GM10248 (cell line): ENCODE data around the gene LIMA1.
A peak's percentile ranks its signal among the peaks of the same experiment; 100 is the strongest.

Source experiments
- CTCF ChIA-PET: fragments of 300-600 bp; sonication (Branson Sonifier 250); formaldehyde crosslinking; extraction: SDS; loops from one replicate; lab custom pipeline; 2021; ENCODE audit warnings: antibody characterized with exemption; lab: Yijun Ruan, JAX
- POLR2A ChIA-PET: fragments of 350-650 bp; sonication (Branson Sonifier 250); formaldehyde crosslinking; extraction: SDS; loops from one replicate; lab custom pipeline; 2020; ENCODE audit warnings: antibody characterized with exemption; lab: Yijun Ruan, JAX
- DNase-seq: peaks from one replicate; pipeline ENCODE4 v3.0.0; 2012; ENCODE audit errors: extremely low spot score
- TF ChIP-seq, protein P1 (sequence below): IDR thresholded peaks from 2 replicates; pipeline ENCODE4 v1.5.1; 2012; ENCODE audit warnings: mild to moderate bottlenecking, low read depth; ENCODE audit errors: extremely low read depth, missing control alignments, control extremely low read depth

Gene LIMA1

DNA sequence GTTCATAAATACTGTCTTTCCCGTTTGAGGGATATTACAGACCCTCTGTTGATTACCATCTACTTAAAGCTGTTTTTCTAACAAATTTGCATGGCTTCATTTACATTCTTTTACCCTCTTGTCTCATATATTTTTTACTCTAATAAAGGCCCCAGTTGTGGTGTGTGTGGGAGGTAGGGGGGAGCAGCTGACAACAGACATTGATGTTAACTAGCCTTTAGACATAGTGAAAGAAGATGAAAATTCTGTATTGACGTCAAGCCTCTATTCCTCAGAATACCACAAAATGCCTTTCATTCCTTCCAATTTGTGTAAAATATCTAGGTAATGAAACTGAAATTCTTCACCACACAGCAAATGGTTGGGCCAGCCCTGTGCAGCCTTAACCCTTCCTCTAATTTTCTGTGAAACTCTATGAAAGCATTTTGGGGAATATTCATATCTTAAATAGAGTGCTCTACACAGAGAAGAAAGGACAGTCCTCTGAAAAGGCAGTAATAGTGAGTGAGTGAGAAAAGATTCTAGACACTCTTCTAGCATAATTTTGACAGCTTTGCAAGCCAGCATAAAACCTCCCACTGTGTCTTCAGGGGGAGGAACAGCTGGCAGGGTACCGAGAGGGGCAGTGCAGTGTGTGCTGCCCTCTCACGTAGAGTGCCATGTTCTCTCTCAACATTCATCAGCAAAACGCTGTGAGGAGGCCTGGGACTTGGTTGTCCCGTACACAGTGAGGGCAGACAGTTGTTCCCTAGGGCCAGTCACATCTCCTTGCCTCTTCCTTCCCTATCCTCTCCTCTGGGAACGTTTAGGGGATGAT lies 96.0 kb downstream of the LIMA1 start:
- POLR2A ChIA-PET = interaction anchor here (0.6 kb wide), 1 partner anchor 1061 kb away, joined by 4 read pairs; no protein-coding TSS in a partner anchor
- DNase-seq = peak; percentile 52
- TF ChIP-seq, protein P1, sequence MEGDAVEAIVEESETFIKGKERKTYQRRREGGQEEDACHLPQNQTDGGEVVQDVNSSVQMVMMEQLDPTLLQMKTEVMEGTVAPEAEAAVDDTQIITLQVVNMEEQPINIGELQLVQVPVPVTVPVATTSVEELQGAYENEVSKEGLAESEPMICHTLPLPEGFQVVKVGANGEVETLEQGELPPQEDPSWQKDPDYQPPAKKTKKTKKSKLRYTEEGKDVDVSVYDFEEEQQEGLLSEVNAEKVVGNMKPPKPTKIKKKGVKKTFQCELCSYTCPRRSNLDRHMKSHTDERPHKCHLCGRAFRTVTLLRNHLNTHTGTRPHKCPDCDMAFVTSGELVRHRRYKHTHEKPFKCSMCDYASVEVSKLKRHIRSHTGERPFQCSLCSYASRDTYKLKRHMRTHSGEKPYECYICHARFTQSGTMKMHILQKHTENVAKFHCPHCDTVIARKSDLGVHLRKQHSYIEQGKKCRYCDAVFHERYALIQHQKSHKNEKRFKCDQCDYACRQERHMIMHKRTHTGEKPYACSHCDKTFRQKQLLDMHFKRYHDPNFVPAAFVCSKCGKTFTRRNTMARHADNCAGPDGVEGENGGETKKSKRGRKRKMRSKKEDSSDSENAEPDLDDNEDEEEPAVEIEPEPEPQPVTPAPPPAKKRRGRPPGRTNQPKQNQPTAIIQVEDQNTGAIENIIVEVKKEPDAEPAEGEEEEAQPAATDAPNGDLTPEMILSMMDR = no peak
- CTCF ChIA-PET = interaction anchor here (0.8 to 4.0 kb wide), 15 partner anchors 10 to 131 kb away, joined by 3 to 16 read pairs (median 4); partner anchors contain the start of gene COX14

DNA sequence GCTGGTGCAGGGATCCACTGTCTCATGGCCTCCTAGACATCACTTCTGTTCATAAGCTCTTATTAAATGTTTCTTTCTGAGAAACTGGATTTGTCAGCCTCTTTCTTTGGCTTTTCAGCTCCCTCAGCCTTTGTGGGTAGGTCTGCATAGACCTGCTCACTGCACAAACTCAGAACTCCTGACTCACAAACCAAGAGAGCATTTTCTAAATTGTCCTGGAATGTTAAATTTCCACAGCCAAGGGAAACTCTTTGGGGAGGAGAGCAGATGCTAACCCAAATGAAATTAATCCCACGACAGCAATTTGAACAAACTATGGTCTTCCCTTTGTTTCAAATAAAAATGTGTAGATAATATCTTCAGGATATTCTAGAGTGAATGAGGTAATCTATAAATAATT lies 96.6 kb downstream of the LIMA1 start:
- POLR2A ChIA-PET = no interaction called here
- TF ChIP-seq, protein P1 = no peak
- no peak for DNase-seq
- CTCF ChIA-PET = interaction anchor here (0.8 to 4.0 kb wide), 10 partner anchors 12 to 127 kb away, joined by 3 to 16 read pairs (median 6); partner anchors contain the start of genes COX14 and SMARCD1

DNA sequence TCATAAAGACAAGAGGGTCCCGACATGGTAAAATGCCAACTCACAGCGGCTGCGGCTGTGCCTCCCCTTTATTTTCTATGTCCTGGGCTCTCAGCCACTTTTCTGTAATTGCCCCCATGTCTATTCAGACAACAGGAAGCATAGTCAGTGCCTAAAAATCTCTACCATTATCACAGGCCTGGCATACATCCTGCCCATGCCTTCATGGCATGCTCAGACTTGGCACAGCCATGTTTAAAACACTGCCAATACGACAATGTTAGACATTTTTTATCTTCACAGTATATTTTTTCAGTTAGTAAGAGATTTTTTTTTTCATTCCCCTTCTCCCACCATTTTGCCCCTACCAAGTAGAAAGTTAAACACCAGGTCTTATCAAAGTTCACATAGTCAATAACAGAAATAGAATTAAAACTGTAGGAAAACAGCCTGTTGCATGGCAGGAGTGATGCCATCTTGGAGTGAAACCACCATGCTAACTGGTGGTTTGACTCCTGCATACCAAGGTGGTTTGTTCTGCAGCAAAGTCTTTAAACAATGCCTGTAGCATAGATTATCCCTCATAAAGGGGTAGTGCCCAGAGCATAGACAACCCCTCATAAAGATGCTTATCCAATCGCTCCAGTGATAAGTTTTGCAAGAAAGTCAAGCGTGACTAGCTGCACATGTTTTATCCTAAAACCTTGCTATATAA lies 97.2 kb downstream of the LIMA1 start:
- ChIA-PET CTCF (interaction anchor here (0.8 to 4.0 kb wide), 15 partner anchors 8 to 219 kb away, joined by 3 to 16 read pairs (median 6); partner anchors contain the start of genes COX14 and SMARCD1), POLR2A (no interaction called here)
- TF ChIP-seq, protein P1 = no peak
- DNase-seq = no peak

DNA sequence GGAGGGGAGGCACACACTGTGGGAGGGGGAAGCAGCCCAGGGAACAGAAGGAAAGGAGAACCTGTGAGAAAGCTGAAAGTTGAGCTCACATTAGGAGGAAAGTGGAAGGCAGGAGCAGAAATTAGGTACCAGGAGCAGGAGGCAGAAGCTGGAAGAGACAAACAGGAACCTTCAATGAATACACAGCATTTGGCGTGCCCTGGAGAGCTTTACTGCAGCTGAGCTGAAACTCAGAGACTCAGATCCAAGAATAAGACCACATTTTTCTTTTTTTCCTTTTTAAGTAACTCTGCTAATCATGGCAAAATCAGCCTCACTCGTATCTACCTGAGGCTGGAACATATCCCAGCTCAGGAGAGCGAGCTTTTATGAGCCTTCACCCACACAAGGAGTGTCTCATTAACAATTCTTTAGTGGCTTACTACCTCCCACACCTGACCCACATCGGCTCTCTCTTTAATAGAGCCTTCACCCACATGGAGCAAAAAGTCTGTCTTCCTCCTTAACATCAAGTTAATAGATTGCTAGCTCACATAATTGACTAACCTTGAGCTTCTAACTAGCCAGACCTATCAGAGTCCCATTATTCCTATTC lies 97.9 kb downstream of the LIMA1 start:
- ChIA-PET CTCF (interaction anchor here (0.7 to 4.0 kb wide), 13 partner anchors 9 to 218 kb away, joined by 3 to 16 read pairs (median 5); partner anchors contain the start of genes COX14 and SMARCD1), POLR2A (no interaction called here)
- DNase-seq = no peak
- TF ChIP-seq, protein P1 = no peak

GRCh38 chr12:50184261-50184660 lies 99.1 kb downstream of the LIMA1 start:
- CTCF ChIA-PET = interaction anchor here (1.6 to 3.9 kb wide), 6 partner anchors 8 to 130 kb away, joined by 5 to 18 read pairs (median 8); no protein-coding TSS in a partner anchor
- TF ChIP-seq, protein P1 = no peak
- POLR2A ChIA-PET = no interaction called here
- no peak for DNase-seq

GRCh38 chr12:50182461-50182860 lies 100.9 kb downstream of the LIMA1 start:
- ChIA-PET CTCF (interaction anchor here (0.7 to 3.9 kb wide), 10 partner anchors 24 to 215 kb away, joined by 3 to 18 read pairs (median 3); partner anchors contain the start of gene LIMA1), POLR2A (no interaction called here)
- TF ChIP-seq, protein P1 = no peak
- no peak for DNase-seq
